HUES64 (cell line): Measurements from ENCODE around the gene PIP5K1C.
"Not testable (repeated sequence)": the region's sequence is repeated elsewhere in the genome, so short reads cannot be mapped to it uniquely, and the experiment has no call there.

Source experiments
- H3K27ac ChIP-seq: 2 replicates; pipeline ENCODE4 v1.7.0; 2013; ENCODE audit warnings: low read depth, low read length, inconsistent platforms
- H3K27me3 ChIP-seq: 2 replicates; pipeline ENCODE4 v1.6.1; 2013; ENCODE audit warnings: mild to moderate bottlenecking, low read length; ENCODE audit not compliant: insufficient read depth
- H3K36me3 ChIP-seq: 2 replicates; pipeline ENCODE4 v1.6.1; 2013; ENCODE audit warnings: mild to moderate bottlenecking, low read length; ENCODE audit not compliant: insufficient read depth
- H3K4me1 ChIP-seq: 2 replicates; pipeline ENCODE4 v1.6.1; 2013; ENCODE audit warnings: mild to moderate bottlenecking, low read length, moderate library complexity; ENCODE audit not compliant: insufficient read depth
- H3K4me3 ChIP-seq: 2 replicates; pipeline ENCODE4 v1.5.1; 2013; ENCODE audit warnings: mild to moderate bottlenecking, low read length, moderate library complexity
- H3K9ac ChIP-seq: 2 replicates; pipeline ENCODE4 v1.6.1; 2013; ENCODE audit warnings: mild to moderate bottlenecking, low read depth, low read length
- H3K9me3 ChIP-seq: 2 replicates; pipeline ENCODE4 v1.6.1; 2013; ENCODE audit warnings: low read depth, low read length; ENCODE audit not compliant: insufficient read depth
- WGBS: fragments of 150-250, 120-280 bp; methylation state at CpG from one replicate; pipeline ENCODE4 v1.1.7; 2013; ENCODE audit warnings: missing lambda C conversion rate; 5-methylcytosine and 5-hydroxymethylcytosine counted together

PIP5K1C gene

GRCh38 chr19:3671680-3672574, 28.3 kb downstream of the PIP5K1C start:
- Histone ChIP-seq H3K36me3 (peaks cover 2% of the 10 kb centered on the region; the same call in 1 of the 2 replicates), H3K4me1 (peaks cover 22% of the 10 kb centered on the region; the same call in 1 of the 2 replicates), H3K27me3 (no peaks in the 10 kb centered on the region), H3K9ac (peak overlapping the region; percentile 34), H3K9me3 (no peaks in the 10 kb centered on the region), H3K4me3 (no peak overlapping the region), H3K27ac (peak overlapping the region; percentile 60)
- 54% methylated on average over 40 of the region's 40 CpGs for WGBS

- 68% methylated on average over 45 of the region's 45 CpGs for WGBS
- Histone ChIP-seq H3K9ac (peak overlapping the region; percentile 22; the same call in 1 of the 2 replicates), H3K4me3 (no peak overlapping the region), H3K4me1 (peaks cover 22% of the 10 kb centered on the region; the same call in 1 of the 2 replicates), H3K9me3 (no peaks in the 10 kb centered on the region), H3K27ac (peak overlapping the region; percentile 72), H3K36me3 (peaks cover 2% of the 10 kb centered on the region; the same call in 1 of the 2 replicates), H3K27me3 (no peaks in the 10 kb centered on the region)
Measured at GRCh38 chr19:3670796-3671679, 29.2 kb downstream of the PIP5K1C start.

GRCh38 chr19:3669947-3670795, 30.1 kb downstream of the PIP5K1C start:
- no peak overlapping the region for H3K4me3 ChIP-seq
- no peaks in the 10 kb centered on the region for H3K27me3 ChIP-seq
- H3K4me1 ChIP-seq, result peaks cover 22% of the 10 kb centered on the region; the same call in 1 of the 2 replicates
- 50% methylated on average over 33 of the region's 33 CpGs for WGBS
- H3K9ac ChIP-seq, result peak overlapping the region; percentile 50; the same call in 1 of the 2 replicates
- H3K36me3 ChIP-seq, result peaks cover 4% of the 10 kb centered on the region; the same call in 1 of the 2 replicates
- H3K27ac ChIP-seq, result peak overlapping the region; percentile 72
- no peaks in the 10 kb centered on the region for H3K9me3 ChIP-seq

GRCh38 chr19:3669082-3669946, 31.0 kb downstream of the PIP5K1C start:
- Histone ChIP-seq H3K27ac (peak overlapping the region; percentile 45), H3K9me3 (no peaks in the 10 kb centered on the region), H3K4me1 (peaks cover 22% of the 10 kb centered on the region; the same call in 1 of the 2 replicates), H3K9ac (0 out of 2 replicates have a peak overlapping the region, but pooled peaks have one; percentile 5), H3K36me3 (peaks cover 12% of the 10 kb centered on the region), H3K27me3 (no peaks in the 10 kb centered on the region), H3K4me3 (no peak overlapping the region)
- 83% methylated on average over 39 of the region's 39 CpGs for WGBS

GRCh38 chr19:3668331-3669081, 31.8 kb downstream of the PIP5K1C start:
- H3K27ac ChIP-seq, result no peak overlapping the region; the same call in 1 of the 2 replicates
- no peaks in the 10 kb centered on the region for H3K9me3 ChIP-seq
- no peaks in the 10 kb centered on the region for H3K27me3 ChIP-seq
- H3K36me3 ChIP-seq, result peaks cover 20% of the 10 kb centered on the region
- H3K4me3 ChIP-seq, result no peak overlapping the region
- H3K9ac ChIP-seq, result 0 out of 2 replicates have a peak overlapping the region, but pooled peaks have one; percentile 11
- H3K4me1 ChIP-seq, result peaks cover 22% of the 10 kb centered on the region; the same call in 1 of the 2 replicates
- 87% methylated on average over 34 of the region's 34 CpGs for WGBS

- Histone ChIP-seq H3K27me3 (no peaks in the 10 kb centered on the region), H3K9me3 (no peaks in the 10 kb centered on the region), H3K9ac (0 out of 2 replicates have a peak overlapping the region, but pooled peaks have one; percentile 11), H3K27ac (no peak overlapping the region), H3K36me3 (peaks cover 27% of the 10 kb centered on the region), H3K4me3 (no peak overlapping the region), H3K4me1 (peaks cover 22% of the 10 kb centered on the region; the same call in 1 of the 2 replicates)
- 94% methylated on average over 17 of the region's 17 CpGs for WGBS
Measured at GRCh38 chr19:3667766-3668165, 32.5 kb downstream of the PIP5K1C start.

- no peak overlapping the region for H3K27ac ChIP-seq
- H3K27me3 ChIP-seq, result no peaks in the 10 kb centered on the region
- no peaks in the 10 kb centered on the region for H3K9me3 ChIP-seq
- H3K4me3 ChIP-seq, result no peak overlapping the region
- WGBS, result 93% methylated on average over 18 of the region's 18 CpGs
- peaks cover 17% of the 10 kb centered on the region; the same call in 1 of the 2 replicates for H3K4me1 ChIP-seq
- peaks cover 30% of the 10 kb centered on the region for H3K36me3 ChIP-seq
- no peak overlapping the region for H3K9ac ChIP-seq
Measured at GRCh38 chr19:3667037-3667638, 33.1 kb downstream of the PIP5K1C start.

GRCh38 chr19:3666545-3666856, 33.8 kb downstream of the PIP5K1C start:
- H3K27ac ChIP-seq, H3K9ac ChIP-seq, H3K4me3 ChIP-seq, H3K27me3 ChIP-seq, H3K9me3 ChIP-seq: not testable (repeated sequence)
- H3K36me3 ChIP-seq, result peaks cover 35% of the 10 kb centered on the region
- WGBS, result 96% methylated on average over 14 of the region's 14 CpGs
- H3K4me1 ChIP-seq, result peaks cover 11% of the 10 kb centered on the region; the same call in 1 of the 2 replicates
